NCI-H69 (cell line): ENCODE measurements around the gene APBB3.

Experiments
- DNase-seq: peaks from one replicate; lab custom pipeline; 2025; lab: John Stamatoyannopoulos, UW

The APBB3 gene

DNA sequence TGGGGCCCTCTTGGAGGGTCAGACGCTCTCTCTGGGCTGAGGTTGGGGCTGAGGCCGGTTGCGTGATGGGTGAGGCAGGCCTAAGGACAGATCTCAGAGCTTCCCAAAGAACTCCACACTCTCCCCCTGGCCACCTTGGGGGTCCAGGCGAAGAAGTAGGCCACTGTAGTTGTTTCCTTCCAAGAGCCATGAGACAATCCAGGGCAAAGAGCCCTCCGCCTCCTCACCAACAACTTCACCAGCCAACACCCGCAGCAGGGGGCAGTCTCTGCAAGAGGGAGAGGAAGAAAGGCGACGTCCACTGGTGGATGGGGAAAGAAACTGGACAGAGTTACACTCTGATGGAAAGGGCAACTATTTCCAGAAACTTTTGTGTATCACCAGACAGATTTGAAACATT lies 10.9 kb upstream of the APBB3 start:
- peak; percentile 21 for DNase-seq

DNA sequence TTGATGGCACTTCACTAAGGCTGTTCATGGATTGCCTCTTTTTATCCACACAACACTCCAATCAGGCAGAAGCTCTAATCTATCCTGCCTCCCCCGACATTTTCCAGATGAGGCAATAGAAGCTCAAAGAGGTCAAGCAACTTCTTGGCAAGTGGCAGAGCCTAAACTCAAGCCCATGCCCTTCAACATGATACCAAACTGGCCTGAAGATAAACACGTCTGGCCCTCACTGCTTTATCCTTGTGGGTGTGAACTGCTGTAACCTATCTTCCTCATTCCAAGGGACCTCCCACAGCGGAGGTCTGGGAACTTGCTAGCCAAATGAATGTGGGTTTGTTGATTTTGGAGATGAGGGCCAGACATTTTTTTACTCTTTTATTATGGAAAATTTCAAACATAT lies 9.8 kb upstream of the APBB3 start:
- DNase-seq = no peak

DNA sequence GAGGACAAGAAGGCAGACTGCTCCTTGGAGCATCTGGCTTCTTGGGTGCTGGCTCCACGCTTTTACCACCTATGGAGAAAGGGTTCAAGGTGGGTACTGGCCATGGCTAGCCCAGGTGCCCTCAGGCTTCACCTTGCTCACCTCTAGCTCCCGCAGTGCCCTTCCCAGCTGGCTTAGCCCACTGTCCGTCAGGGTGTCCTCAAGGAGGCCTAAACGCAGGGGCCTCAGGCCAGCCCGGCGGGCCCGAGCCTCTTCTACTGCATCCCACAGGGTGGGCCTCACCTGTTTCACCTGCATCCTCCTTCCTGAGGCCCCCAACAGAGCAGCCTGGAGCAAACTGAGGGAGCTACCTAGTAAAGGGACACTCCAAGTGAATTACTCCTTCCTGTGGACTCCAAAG lies 9.3 kb upstream of the APBB3 start:
- no peak for DNase-seq

DNA sequence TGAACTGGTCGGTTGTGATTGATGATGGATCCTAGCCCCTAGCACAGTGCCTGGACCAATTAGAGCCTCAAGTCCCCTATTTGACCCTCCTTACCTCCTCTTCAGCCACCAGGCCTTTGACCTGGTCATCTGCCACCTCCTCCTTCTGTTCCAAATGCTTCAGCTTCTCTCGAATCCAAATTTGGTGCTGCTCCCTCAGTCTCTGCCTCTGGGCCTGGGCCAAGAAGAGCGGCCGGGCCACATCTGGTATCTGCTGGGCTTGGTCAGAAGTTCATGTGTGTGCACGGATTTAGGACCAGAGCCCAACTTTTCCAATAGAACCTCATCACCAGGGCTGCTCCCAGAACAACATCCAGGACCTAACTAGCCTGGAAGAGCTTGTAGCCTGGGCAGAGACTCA lies 6.7 kb upstream of the APBB3 start:
- DNase-seq = no peak

DNA sequence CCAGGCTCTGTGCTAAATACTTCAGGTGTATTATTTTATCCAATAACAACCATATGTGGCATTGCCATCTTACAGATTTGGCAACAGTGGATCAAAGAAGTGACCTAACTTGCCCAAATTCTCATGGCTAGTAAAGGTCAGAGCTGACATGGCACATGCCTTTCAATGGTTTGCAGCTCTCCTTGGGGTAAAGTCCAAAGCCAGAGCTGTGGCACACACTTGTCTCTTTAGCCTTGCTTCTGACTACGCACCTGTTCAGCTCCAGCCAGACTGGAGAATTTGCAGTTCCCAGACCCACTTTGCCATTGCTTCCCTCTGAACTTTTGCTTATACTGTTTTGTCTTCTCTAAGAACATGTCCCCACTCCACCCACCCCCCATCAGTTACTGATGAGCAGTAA lies 6.1 kb upstream of the APBB3 start:
- DNase-seq = no peak

DNA sequence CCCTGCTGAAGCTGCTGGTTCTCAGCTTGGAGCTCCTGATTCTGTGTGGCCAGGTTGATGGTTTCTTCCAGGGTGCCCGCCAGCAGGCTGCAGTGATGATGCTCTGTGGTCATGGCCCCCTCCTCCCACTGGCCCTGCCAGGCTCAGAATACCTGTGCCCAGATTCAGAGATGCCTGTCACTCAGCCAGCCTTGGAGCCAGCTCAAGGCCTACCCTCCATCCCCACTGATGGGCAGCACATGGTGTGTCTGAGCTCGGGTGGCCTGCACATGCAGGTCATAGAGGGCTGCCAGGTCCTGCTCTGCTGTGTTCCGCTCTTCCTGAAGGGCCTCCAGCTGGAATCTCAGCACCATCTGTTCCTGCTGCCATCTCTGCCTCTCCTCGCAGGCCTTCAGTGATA lies 5.7 kb upstream of the APBB3 start:
- DNase-seq = no peak

DNA sequence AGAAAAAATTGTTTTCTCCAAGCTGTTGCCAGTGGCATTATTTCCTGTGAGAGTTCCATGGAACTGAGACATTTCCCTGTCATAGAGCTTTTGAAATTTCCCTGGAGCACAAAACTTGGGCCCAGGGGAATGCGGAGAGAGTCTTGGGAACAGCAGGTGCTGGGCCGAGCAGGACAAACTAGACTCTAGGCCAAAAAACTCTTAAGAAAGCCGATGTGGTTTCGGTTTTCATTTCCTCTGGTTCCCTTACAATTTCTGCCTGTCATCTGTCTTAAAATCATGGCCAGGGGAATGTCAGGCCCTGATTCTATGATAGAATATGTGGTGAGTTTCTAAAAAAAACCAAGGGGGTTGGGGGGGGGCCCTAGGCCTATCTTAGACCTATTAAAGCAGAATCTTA lies 4.8 kb upstream of the APBB3 start:
- DNase-seq = no peak

DNA sequence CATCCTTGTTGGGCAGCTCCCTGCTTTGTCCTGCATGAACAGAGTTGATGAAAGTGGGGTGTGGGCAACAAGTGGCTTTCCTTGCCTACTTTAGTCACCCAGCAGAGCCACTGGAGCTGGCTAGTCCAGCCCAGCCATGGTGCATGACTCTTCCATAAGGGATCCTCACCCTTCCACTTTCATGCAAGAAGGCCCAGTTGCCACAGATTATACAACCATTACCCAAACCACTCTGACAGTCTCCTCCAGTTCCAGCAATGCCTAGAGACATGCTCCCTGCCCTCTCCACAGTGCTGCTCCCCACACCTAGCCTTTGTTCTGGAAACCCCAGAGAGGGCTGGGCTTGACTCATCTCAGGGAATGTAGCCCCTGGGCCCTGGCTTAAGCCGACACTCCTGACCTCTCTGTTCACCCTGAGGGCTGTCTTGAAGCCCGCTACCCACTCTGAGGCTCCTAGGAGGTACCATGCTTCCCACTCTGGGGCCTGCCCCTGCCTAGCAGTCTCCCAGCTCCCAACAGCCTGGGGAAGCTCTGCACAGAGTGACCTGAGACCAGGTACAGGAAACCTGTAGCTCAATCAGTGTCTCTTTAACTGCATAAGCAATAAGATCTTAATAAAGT lies 4.2 kb upstream of the APBB3 start:
- no peak for DNase-seq

DNA sequence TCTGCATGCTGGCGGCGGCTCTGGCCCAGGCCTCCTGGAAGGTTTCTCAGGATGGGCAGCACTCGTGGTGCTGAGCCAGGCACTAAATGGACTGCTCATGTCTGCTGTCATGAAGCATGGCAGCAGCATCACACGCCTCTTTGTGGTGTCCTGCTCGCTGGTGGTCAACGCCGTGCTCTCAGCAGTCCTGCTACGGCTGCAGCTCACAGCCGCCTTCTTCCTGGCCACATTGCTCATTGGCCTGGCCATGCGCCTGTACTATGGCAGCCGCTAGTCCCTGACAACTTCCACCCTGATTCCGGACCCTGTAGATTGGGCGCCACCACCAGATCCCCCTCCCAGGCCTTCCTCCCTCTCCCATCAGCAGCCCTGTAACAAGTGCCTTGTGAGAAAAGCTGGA lies 3.5 kb upstream of the APBB3 start:
- no peak for DNase-seq

DNA sequence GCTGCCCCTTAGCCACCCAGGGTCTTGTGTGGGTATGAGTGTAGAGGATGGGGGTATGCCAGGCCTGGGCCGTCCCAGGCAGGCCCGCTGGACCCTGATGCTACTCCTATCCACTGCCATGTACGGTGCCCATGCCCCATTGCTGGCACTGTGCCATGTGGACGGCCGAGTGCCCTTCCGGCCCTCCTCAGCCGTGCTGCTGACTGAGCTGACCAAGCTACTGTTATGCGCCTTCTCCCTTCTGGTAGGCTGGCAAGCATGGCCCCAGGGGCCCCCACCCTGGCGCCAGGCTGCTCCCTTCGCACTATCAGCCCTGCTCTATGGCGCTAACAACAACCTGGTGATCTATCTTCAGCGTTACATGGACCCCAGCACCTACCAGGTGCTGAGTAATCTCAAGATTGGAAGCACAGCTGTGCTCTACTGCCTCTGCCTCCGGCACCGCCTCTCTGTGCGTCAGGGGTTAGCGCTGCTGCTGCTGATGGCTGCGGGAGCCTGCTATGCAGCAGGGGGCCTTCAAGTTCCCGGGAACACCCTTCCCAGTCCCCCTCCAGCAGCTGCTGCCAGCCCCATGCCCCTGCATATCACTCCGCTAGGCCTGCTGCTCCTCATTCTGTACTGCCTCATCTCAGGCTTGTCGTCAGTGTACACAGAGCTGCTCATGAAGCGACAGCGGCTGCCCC lies 2.9 kb upstream of the APBB3 start:
- DNase-seq = no peak

DNA sequence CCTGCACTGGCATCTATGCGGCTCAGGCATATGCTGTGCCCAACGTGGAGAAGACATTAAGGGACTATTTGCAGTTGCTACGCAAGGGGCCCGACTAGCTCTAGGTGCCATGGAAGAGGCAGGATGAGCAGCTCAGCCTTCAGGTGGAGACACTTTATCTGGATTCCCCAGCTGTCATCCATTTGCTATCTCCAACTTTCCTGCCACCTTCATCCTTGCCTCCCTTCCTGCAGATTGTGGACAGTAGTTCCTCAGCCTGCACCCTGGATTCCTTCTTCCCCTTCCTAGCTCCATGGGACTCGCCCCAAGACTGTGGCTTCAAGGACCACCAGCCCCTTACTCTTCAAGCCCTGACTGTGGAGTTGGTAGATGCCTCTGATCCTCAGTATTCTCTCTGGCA lies 2.3 kb upstream of the APBB3 start:
- no peak for DNase-seq

DNA sequence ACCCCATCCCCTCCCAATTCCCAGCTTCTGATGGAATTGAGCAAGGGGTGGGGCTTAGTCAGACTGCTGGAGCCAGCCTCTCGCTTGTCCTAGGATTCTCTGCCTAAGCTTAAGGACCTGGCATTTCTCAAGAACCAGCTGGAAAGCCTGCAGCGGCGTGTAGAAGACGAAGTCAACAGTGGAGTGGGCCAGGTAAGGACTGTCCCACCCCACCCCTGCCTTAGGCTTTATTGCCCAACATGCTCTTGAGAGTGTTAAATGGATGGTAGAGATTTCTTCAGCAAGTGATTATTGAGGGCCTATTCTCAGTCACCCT lies 1.3 kb upstream of the APBB3 start:
- DNase-seq = no peak

DNA sequence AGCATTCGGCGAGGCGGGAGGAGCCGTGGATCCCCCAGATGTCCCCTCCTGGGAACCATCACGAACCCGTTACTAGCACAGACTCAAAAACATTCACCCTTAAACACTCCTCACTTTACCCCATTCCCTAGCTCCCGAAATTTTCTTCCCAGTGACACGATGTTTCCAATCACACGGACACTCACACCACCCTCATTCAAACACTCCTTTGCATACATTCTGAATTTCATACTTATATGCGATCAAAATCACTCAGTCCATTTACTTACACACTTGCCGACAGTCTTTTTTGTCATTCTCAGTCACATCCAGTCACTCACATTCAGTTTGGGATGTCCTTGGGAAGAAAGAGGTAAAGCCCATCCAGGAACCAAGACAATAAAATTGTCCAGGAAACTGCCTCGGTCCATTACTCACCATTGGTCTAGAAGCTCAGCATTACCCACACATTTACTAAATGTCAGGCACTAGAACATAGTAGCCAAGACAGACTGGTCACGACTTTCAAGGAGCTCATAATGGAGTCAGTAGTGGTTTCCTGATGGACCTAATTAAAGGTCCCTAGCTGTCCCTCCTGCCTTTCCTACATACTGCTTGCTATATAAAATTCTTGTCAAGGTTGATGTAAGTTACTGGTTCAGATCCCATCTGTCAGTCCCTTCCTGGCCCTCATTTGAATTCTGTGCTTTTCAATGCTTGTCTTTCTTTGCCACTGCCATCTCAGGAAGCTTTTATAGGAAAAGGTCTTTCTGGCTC lies 804 bp upstream of the APBB3 start:
- DNase-seq = peak; percentile 25

DNA sequence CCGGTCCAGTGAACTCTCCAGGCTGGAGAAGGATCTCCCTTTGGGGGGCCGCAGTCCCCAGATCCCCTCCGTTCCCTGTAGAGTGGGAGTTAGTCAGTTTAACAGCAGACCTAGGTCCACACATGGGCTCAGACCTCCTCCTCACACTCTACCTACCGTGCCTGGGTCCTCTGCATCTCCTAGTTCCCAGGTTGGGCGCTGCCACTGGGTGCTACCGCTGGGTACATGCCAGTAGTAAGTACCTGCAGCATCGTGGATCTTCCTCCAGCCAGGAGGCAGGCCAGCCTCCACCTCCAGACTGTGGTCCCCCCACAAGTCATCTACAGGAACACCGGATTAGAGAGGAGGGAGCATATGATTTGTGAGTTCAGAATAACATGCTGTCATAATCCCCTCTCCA lies 802 bp downstream of the APBB3 start:
- peak; percentile 45 for DNase-seq

DNA sequence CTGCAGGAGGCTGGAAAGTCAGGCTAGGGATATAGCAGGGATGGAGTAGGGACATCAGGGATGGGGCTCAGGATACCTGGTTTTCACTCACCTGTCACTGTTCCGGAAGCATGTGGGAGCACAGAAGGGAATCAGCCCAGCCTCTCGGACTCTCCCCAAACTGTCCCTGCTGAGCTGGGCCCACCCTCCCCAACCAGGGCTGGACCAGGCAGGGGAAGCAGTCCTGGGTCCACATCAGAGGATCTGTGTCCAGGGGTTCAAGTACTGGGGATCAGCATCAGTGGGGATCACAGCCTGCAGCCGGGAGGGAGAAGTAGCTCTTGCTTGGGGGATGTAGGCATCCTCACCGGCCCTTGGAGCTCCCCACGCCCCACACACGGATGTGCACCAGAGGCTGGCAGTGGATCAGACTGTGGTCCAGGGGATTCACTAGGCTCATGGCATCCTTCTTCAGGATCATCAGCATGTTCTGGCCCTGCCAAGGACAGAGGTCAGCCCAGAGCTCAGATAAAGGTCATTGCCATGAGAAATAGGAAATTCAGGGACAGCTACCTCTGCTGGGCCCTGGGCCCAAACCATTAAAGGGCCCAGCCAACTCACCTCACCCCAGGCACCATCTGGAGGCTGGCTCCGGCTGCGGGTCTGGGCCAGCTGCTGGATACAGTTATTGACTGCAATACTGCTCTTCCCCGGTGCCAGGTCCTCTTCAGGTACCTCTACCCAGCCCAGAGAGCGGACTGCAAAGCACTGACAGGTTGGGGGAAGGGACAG lies 2.5 kb downstream of the APBB3 start:
- DNase-seq = no peak

DNA sequence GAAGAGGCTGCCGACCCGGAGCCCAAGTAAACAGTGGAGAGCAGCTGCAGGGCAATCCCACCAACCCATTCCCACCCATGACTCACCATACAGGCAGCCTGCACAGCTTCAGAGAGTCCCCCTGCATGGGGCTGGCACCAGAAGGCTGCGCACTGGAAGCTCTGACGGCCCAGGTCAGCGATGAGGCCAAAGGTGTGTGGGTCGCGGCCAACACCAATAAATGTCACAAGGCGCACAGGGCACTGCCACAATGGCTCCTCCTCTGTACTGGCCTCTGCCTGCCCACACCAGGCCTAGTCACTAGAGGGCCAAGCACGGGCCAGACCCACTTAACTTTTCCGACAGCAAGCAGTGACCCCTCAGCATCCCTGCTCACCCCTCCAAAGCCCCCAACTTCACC lies 4.2 kb downstream of the APBB3 start:
- no peak for DNase-seq

DNA sequence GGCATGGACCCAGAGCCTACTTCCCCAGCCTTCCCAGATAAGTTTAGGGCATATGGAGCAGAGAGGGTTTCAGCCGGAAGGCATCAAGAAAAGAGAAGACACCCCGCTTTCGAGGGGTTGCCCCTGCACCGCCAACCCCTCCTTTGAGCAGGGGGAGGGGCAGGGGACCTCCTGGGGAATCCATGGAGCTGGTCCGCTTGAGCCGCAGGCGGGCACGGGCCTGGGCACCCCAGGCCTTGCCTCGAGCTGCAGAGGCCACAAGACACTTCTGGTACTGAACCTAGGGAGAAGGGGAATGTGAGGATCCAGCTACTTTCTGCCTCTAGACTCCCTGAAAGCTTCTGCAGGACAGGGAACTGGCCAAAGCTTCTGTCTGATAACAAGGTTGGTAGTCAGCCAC lies 5.9 kb downstream of the APBB3 start:
- no peak for DNase-seq

DNA sequence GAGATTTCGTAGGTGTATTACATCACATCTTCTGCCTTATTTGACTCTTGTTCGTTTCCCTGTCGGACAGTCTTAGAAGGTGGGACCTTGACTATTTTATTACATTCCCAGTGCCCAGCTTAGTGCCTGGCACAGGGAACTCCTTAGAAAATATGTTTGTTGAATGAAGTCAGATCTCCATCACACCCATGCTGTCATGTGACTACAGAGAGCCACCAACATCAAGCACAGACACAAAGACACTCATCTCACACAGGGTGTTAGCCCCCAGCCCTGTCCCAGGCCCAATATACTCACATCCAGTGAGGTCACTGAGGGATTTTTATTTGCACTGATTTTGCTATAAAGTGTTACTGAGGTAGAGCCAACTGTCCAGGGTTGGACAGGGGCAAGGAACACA lies 6.4 kb downstream of the APBB3 start:
- DNase-seq = no peak

DNA sequence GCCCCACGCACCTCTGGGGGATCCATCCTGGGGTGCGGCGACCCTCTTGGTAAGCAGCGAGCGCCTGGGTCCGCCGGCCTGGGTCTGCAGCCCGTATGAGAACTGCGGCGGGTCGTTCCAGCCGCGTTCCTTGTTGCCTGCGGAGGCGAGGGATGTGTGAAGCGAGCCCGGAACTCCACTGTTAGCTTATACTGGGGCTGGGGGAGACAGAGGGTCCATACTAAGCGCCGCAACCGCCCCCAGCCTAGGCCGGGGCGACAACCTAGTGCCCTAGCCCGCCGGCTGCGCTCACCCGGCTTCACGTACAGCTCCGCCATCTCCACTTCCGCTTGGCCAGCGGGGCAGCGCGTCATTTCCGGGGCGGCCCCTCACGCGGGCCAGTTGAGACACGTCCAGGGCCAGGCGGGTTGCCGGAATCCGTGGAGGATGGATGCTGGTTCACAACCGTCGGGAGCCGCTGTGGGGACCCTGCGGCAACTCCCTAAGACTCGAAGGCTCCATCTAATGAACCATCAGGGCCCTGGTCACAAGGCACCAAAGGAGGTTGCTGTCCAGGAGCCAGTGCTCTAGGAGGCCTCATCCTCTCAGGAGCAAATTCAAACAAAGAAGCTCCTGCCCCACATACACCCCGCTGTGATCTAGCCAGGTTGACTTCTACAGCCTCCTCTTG lies 7.1 kb downstream of the APBB3 start, which contains the start of gene SRA1:
SRA1 (minus strand) TSS at position 338 of the 670 bp plus-strand sequence; CDS start at position 317, 21 bp downstream.
- DNase-seq = peak; percentile 97

DNA sequence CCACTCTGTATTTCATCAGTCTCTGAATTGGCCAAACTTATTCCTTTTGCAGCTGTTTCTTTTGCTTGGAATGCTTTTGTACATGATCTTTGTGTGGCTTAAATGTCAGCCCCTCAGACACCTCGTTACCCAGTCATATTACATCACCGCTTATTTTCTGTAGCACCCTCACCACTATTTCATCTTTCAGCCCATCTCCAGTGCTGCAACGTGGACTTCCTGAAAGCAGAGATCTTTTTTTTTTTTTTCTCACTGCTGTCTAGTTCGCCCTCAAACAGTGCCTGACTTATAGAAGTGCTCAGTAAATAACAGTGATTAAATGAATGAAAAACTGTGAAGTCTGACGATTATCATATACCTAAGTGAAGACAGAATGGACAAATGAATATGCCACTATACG lies 8.0 kb downstream of the APBB3 start:
- peak; percentile 31 for DNase-seq

DNA sequence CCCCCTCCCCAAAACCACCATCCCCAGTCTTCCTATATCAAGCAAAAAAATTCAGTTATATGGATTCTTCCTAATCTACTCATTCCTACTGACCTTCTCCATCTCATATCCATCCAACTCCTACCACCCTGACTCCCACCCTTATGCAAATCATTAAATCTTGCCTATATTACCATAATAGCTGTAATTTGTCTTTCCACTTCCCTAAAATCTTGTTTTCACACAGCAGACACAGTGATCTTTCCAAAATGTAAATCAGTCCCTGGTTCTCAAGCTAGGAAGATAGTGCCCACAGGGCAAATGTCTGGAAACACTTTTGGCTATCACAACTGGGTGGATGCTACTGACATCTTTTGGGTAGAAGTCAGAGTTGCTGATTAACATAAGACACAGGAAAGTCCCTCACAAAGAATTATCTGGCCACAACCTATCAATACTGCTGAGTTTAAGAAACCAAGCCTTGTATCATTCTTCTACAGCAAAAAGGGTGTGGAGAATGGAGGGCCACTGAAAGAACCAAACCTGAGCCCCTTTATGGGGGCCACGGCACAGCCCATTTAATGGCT lies 8.6 kb downstream of the APBB3 start:
- DNase-seq = no peak

DNA sequence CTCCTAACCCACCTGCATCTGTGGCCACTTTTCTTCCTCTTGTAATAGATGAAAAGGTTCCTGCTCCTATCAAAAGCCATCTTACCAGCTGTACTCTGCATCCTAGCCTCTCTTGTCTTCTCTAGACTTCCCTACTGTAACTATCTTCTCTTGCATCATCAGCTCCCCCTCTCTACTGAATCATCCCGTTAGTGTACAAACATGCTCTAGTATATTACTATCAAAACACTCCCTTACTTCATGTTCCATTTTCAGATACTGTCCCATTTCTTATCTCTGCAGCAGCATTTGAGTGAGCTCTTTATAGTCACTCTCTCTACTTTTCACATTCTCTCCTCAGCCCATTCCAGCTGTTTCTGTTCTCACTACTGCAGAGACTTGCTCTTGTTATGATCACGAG lies 9.9 kb downstream of the APBB3 start:
- DNase-seq = no peak
